Measurements from ENCODE around the gene RPUSD1.

The RPUSD1 gene

GRCh38 chr16:798666-799065, 10.5 kb upstream of the RPUSD1 start:
- no peak for DNase-seq

DNA sequence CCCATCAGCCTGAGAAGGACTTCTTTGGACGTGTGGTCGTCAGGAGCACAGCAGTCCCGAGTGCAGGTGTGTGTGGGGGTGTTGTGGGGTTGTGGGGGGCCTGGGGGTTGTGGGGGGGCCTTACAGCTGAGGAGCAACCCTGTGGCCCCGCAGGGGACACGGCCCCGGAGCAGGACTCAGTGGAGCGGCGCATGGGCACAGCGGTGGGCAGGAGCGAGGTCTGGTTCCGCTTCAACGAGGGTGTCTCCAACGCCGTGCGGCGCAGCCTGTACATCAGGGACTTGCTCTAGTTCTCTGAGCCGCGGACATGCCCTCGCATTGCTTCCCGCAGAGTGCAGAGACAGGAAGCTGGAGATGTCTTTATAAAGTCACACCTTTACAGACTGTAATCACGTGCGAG, 9.5 kb upstream of the RPUSD1 start:
- DNase-seq, result no peak

- DNase-seq, result no peak
These were observed 8.9 kb upstream of the RPUSD1 start for GRCh38 chr16:797120-797420.

- no peak for DNase-seq
These were observed 8.3 kb upstream of the RPUSD1 start for GRCh38 chr16:796296-797119.

- DNase-seq, result no peak
These were observed 7.5 kb upstream of the RPUSD1 start for GRCh38 chr16:795580-796229.

GRCh38 chr16:794853-795466, 6.8 kb upstream of the RPUSD1 start:
- DNase-seq, result no peak

DNA sequence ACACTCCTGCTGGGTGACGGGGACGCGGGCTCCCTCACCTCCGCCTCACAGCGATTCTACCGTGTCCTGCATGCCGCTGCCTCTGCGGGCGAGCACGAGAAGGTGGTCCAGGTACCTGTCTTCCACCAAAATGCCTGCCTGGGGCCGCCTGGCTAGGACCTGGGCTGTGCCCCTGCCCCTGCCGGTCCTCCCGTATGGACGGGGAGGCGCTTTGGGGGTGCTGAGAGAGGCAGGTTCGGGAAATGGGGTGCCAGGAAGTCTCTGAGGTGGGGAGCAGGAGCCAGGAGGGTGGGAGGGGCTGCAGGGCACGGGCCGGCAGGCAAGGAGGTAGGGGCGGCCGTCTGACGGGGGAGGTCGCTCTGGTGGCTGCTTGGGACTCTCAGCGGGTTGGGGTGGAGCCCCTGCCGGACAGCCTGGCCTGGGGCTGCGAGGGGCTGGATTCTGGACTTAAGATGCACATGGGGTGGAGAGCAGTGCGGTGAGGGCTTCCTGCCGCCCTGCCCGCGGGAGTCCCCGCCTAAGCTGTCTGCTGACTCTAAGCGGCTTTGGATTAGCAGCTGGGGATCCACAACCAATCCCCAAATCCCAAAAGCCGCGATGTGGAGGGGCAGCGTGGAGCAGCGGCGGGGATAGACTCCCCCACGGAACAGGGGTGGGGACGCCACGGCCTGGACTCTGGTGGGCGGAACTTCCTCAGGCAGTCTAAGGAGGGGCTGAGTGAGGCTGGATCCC, 6.1 kb upstream of the RPUSD1 start:
- no peak for DNase-seq

GRCh38 chr16:793414-793813, 5.2 kb upstream of the RPUSD1 start:
- DNase-seq, result no peak

DNA sequence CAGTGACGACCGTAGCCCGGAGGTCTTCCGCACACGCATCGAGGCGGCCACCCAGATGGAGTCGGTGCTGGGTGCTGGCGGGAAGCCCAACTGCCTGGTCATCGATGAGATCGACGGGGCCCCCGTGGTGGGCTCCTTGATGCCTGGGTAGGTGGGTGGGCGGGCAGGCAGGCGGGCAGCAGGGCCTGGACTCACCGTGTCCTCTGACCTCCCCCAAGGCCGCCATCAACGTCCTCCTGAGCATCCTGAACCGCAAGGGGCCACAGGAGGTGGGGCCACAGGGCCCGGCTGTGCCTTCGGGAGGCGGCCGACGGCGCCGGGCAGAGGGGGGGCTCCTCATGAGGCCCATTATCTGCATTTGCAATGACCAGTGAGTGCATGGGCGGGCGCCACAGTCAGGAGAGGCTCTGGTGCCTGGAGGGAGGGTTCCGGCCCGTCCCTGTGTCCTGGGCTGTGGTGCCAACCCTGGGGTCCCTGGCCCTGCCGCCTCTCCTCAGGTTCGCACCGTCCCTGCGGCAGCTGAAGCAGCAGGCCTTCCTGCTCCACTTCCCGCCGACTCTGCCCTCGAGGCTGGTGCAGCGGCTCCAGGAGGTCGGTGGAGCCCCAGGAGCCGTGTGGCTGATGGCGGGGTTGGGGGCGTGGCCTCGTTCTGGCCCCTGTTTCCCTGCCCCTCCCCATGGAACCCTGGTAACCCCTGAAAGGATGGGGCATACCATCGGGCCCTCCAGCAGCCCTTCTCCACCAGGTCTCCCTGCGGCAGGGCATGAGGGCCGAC, 4.2 kb upstream of the RPUSD1 start:
- no peak for DNase-seq

DNA sequence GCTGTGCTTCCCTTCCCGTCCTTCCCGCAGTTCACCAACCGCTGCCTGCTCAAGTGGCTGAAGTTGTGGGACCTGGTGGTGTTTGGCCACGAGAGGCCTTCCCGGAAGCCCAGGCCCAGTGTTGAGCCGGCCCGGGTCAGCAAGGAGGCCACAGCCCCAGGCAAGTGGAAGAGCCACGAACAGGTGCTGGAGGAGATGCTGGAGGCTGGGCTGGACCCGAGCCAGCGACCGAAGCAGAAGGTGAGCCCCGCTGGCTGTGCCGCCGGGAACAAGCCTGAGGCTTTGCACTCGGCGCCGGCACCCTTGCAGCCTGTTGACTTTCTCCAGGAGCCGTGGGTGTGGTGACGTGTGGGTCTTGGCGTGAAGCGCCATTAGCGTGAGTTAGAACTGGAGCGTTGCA, 3.0 kb upstream of the RPUSD1 start:
- no peak for DNase-seq

DNA sequence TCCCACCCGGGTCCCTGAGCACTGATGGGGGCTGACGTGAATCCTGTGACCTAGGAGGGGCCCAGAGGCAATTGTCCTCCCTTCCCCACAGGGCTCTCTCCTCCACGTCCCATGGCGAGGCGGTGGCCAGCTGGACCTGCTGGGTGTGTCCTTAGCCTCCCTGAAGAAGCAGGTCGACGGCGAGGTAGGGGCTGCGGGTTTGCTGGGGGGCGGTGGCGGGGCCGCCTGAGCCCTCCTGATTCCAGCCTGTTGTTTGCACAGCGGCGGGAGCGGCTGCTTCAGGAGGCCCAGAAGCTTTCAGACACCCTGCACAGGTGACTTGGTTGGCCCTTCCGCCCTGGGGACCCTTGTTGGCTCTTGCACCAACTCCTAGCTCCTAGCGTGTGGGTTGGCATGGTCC, 1.9 kb upstream of the RPUSD1 start:
- DNase-seq, result no peak

DNA sequence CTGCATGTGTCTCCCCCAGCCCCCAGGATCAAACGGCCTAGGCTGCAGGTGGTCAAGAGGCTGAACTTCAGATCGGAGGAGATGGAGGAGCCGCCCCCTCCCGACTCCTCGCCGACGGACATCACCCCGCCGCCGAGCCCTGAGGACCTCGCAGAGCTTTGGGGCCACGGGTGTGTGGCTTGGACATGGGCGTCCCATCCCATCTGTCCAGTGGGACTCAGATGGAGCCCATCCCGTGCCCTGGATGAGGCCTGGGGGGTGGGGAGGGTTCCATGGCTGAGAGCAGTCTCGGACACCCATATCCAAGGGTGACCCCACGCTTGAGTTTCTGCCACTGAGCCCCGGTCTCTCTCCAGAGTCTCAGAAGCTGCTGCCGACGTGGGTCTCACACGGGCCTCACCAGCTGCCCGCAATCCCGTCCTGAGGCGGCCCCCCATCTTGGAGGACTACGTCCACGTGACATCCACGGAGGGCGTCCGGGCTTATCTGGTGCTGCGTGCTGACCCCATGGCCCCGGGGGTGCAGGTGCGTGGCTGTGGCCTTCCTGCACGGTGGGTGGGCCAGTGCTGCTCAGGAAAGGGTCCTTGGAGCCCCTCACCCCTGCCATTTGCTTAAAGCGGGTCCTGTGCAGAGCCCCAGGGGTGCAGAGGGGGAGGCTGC, 1.1 kb upstream of the RPUSD1 start:
- DNase-seq, result no peak

DNA sequence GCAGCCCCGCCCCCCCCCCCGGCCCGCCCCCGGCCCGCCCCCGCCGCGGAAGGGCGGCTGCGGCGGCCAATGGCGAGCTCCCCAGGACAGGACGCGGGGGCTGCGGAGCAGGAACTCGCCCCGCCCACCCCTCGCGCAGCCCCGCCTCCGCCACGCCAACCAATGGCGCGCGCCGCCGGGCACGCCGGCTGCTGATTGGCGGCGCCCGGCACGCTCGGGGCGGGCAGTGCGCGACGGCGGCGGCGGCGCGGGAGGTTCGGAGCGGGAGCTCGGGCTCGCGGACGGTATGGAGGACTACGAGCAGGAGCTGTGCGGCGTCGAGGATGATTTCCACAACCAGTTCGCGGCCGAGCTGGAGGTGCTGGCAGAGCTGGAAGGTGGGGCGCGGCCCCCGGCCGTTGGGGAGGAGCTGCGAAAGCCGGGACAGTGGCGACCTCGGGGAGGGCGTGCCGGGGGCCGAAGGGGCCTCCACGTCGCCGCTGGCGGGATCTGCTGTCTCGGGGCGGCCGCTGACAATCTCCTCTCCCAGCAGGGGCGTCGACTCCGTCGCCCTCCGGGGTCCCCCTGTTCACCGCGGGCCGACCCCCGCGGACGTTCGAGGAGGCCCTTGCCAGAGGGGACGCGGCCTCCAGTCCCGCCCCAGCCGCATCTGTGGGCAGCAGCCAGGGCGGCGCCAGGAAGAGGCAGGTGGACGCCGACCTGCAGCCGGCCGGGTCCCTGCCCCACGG, 382 bp upstream of the RPUSD1 start, which contains the start of gene CHTF18:
CHTF18 (plus strand) TSS at position 222 of the 728 bp plus-strand sequence; CDS start at position 287, 65 bp downstream.
- DNase-seq, result peak; percentile 93

DNA sequence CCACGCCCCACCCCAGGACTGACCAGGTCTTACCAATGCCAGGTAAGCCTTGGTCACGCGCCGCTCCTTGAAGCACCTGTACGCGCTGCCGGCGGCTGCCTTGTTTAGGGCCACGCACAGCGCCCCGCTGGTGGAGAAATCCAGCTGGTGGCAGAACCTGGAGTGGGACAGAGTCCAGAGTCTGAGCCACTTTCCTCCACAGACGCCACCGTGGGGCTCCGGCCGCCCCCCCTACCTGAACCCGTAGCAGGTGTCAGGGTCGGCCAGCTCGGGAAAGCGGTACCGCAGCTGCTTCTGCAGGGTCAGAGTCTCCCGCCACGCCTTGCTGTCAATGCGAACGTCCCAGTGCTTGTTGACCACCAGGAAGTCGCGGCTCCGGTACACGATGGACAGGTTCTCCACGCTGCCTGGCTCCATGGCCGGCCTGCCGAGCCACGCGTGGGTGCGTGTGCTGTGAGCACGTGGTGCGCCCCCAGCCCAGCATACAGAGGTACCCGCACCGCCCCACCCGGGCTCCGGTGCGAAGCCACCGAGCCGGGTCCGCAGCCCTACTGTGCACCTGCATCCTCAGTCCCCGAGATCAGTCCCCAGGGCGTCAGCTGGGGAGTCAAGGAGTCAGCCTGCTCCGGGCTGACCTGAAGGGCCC, 737 bp downstream of the RPUSD1 start:
- no peak for DNase-seq

GRCh38 chr16:785563-786535, 2.3 kb downstream of the RPUSD1 start:
- DNase-seq, result peak; percentile 33

DNA sequence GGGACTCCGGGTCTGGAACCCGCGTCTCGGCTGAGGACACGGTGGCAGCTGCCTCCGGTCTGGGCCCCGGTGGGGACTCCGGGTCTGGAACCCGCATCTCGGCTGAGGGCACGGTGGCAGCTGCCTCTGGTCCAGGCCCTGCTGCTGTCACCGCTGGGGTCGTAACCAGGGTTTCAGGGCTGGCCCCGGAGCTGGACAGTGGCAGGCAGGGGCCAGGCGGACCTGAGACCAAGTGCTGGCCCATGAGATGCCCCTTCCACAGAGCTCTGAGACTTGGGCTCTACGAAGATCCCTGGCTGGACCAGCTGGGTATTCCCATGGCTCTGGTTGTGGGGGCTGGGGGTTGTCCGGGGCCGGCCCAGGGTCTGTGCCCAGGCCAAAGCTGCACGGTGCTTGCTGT, 3.8 kb downstream of the RPUSD1 start:
- DNase-seq, result no peak

DNA sequence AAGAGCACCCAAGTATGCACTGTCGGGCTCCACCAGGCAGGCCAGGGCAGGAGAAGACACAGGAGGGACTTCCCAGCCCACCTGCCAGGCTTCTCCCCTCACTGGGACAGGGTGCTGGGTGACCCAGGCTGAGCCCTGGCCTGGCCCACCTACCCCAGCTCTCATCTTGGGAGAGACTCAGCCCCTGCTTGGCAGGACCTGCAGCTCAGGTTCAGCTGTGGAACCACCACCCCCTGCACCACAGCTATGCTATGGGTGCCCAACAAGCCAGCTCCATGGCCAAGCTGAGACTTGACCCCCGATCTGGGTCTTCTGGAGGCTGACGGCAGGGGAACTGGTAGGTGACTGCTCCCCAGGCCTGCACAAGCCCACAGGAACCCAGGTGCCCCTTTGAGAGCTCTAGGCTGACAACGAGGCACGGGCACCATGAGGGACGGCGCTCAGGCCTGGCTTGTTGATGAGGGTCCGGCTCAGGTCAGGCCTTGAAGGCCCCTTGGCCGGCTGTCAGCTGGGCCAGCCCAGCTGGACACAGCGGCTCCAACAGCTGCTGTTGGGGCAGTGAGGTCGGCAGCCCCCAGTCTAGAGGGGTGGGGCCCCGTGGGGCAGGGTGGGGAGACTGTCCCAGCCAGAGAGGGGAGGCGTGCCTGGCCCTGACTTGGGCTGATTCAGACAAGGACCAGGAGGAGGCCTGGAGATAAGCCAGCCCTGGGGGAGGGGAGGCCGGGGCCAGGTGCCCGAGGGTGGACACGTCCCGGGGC, 4.6 kb downstream of the RPUSD1 start:
- DNase-seq, result no peak

DNA sequence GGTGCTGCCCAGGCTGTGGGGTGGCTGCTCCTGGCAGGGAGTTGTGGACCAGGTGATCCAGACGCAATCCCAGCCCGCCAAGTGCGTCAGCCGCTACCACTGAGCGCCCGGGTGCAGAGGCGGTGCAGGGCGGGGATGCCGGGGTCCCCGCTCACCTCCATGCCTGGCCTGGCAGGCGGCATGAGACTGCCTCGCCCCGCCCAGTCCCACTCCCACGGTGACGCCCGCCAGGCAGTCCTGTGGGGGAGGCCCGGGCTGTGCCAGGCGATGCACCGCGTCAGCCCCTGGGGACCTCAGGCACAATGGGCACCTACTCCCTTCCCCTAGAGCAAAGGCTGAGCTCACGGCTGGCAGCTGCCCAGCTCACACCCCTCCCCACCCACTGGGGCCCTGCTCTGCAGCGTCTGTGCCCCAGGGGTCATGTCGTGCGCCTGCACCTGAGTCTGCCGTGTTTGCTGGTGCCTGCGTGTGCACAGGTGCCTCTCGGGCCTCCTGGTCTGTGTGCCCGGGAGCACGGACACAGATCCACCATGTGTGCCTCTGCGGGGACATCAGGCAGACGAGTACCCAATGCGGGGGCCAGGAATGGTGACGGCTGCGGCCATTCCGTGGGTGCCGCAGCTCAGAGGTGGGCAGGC, 5.3 kb downstream of the RPUSD1 start:
- DNase-seq, result no peak
